KOPT-K1 (cell line): ENCODE data around the gene MS4A13.
"Not testable (repeated sequence)": the region's sequence is repeated elsewhere in the genome, so short reads cannot be mapped to it uniquely, and the experiment has no call there.

Experiments used
- H3K27ac ChIP-seq: fragments of 200-600 bp; sonication (generic); 2 replicates; pipeline ENCODE4 v1.5.1; 2016; ENCODE audit warnings: antibody characterized with exemption, mild to moderate bottlenecking, low read depth, low read length; ENCODE audit not compliant: poor library complexity, severe bottlenecking
- H3K36me3 ChIP-seq: fragments of 200-600 bp; sonication (generic); 2 replicates; pipeline ENCODE4 v1.5.1; 2017; ENCODE audit warnings: antibody characterized with exemption, mild to moderate bottlenecking, low read length, moderate library complexity; ENCODE audit not compliant: insufficient read depth
- H3K9me3 ChIP-seq: fragments of 200-600 bp; sonication (generic); 2 replicates; pipeline ENCODE4 v1.5.1; 2017; ENCODE audit warnings: antibody characterized with exemption, low read length, mild to moderate bottlenecking; ENCODE audit not compliant: insufficient read depth, poor library complexity, severe bottlenecking

MS4A13 gene

GRCh38 chr11:60515144-60515855, at the start of gene MS4A13:
TSS of gene MS4A13 (plus strand) at chr11:60515392. CDS start at chr11:60518084, 2,692 bp downstream.
- H3K9me3 ChIP-seq: no peaks in the 10 kb centered on the region
- no peaks in the 10 kb centered on the region for H3K36me3 ChIP-seq
- no peak within 1 kb of the TSS for H3K27ac ChIP-seq

DNA sequence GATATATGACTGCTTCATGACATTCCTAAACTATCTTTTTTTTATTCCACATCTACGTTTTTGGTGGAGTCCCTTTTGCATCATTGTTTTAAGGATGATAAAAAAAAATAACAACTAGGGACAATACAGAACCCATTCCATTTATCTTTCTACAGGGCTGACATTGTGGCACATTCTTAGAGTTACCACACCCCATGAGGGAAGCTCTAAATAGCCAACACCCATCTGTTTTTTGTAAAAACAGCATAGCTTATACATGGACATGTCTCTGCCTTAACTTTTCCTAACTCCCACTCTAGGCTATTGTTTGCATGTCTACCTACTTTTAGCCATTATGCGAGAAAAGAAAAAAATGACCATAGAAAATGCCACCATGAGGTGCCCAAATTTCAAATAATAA, 46.4 kb upstream of the MS4A13 start:
- Histone ChIP-seq H3K9me3 (no peaks in the 10 kb centered on the region), H3K27ac (no peak overlapping the region), H3K36me3 (no peaks in the 10 kb centered on the region)

GRCh38 chr11:60469723-60470122, 45.5 kb upstream of the MS4A13 start:
- Histone ChIP-seq H3K36me3 (no peaks in the 10 kb centered on the region), H3K9me3 (no peaks in the 10 kb centered on the region), H3K27ac (no peak overlapping the region)

DNA sequence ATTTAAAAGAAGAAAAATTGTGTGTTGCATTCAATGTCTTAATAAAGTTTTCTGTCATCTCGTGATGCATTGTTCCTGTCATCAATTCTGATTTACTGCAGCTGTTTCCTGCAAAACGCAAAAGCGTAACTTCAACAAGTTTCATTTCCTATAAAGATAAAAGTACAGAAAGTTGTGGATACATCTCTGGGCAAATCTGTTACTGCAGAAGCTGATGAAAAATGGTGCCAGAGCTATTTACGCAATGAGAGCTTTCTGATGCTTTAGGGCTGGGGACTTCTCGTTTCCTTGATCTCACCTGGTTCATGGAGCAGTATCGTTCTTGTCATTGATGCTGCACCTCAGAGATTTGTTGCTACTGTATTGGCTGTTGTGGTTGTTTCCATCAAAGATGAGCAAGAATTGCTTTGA, 38.2 kb upstream of the MS4A13 start:
- H3K36me3 ChIP-seq: no peaks in the 10 kb centered on the region
- H3K27ac ChIP-seq: no peak overlapping the region
- no peaks in the 10 kb centered on the region for H3K9me3 ChIP-seq

DNA sequence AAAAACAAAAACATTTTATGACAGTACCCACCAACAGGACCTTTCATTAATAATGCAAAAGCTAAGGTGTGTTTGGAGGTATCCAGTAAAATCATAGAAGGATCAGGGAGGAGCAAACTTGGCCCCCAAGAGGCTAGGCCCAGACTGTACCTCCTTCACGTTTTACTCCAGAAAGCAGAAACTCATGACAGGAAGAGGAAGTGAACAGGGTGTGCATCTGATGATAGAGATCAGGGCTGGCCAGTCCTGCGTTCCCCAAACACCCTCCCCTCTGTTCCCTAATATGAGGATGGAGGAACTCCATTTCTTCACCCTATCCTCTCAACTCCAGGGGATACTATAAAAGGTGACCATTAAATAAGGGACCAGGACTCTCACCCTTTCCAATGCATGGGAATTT, 32.8 kb upstream of the MS4A13 start:
- no peaks in the 10 kb centered on the region for H3K9me3 ChIP-seq
- H3K36me3 ChIP-seq: no peaks in the 10 kb centered on the region
- H3K27ac ChIP-seq: no peak overlapping the region

- no peaks in the 10 kb centered on the region for H3K36me3 ChIP-seq
- H3K27ac ChIP-seq: no peak overlapping the region
- no peaks in the 10 kb centered on the region for H3K9me3 ChIP-seq
Observed at GRCh38 chr11:60485987-60486386, 29.2 kb upstream of the MS4A13 start.

GRCh38 chr11:60492488-60493009, 22.6 kb upstream of the MS4A13 start, which contains the start of gene MS4A12:
TSS of gene MS4A12 (plus strand) at chr11:60492778. CDS start at chr11:60497319, 4,541 bp downstream.
- Histone ChIP-seq H3K36me3 (no peaks in the 10 kb centered on the region), H3K27ac (no peak within 1 kb of the TSS)

DNA sequence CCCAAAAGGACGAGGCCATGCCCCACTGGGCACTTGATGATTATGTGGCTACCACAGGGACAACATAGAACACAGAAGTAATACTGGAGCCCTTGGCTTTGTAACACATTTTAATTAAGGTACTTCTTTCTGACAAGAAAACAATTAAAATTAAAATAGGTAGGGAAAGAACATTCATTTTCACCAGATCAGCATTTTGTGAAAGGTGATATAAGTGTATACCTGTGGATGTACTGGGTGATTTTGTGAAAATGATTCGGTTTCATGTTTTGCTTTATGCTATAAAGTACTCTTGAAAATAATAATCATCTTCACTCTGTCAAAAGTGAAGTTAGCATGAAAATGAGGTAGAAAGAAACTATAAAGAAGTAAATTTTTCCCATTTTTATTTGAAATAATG, 21.7 kb upstream of the MS4A13 start:
- Histone ChIP-seq H3K9me3 (no peaks in the 10 kb centered on the region), H3K27ac (no peak overlapping the region), H3K36me3 (no peaks in the 10 kb centered on the region)

More at GRCh38 chr11:60492488-60493009, 22.6 kb upstream of the MS4A13 start, which contains the start of gene MS4A12:
- no peaks in the 10 kb centered on the region for H3K9me3 ChIP-seq

- Histone ChIP-seq H3K9me3 (no peaks in the 10 kb centered on the region), H3K36me3 (no peaks in the 10 kb centered on the region), H3K27ac (no peak overlapping the region)
Observed at GRCh38 chr11:60498399-60498798, 16.8 kb upstream of the MS4A13 start.

GRCh38 chr11:60498853-60499252, 16.3 kb upstream of the MS4A13 start:
- no peaks in the 10 kb centered on the region for H3K36me3 ChIP-seq
- H3K27ac ChIP-seq: no peak overlapping the region
- H3K9me3 ChIP-seq: no peaks in the 10 kb centered on the region

DNA sequence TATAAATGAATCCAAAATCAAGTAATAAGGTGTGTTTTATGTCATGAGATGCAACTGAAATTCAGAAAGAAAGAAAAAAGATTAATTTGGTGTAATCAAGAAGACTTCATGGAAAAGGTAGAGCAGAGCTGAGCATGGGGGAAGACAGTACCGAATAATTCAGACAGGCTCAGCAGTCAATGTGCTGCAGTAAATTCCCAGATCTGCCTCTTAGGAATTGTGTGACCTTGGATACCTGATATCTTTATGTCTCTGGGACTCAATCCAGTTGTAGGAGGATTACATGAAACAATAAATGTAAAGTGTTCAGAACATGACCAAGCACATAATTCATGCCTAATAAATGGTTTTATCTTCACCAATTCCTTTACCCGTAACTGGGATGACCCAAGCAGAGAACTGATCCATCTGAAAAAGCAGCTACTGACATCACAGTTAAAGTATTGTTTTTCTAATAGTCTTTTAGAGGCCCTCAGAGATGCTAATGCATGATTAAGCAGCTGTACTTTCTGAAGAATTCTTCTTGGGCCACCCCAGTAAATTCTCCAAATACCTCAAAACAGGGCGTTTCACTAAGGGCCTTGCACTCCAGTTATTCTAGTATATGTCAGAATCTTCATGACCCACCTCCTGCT, 14.8 kb upstream of the MS4A13 start:
- no peak overlapping the region for H3K27ac ChIP-seq

GRCh38 chr11:60502221-60502775, 12.9 kb upstream of the MS4A13 start:
- Histone ChIP-seq H3K36me3 (no peaks in the 10 kb centered on the region), H3K9me3 (no peaks in the 10 kb centered on the region), H3K27ac (no peak overlapping the region)

More for the DNA sequence above, 14.8 kb upstream of the MS4A13 start:
- no peaks in the 10 kb centered on the region for H3K9me3 ChIP-seq
- H3K36me3 ChIP-seq: no peaks in the 10 kb centered on the region

DNA sequence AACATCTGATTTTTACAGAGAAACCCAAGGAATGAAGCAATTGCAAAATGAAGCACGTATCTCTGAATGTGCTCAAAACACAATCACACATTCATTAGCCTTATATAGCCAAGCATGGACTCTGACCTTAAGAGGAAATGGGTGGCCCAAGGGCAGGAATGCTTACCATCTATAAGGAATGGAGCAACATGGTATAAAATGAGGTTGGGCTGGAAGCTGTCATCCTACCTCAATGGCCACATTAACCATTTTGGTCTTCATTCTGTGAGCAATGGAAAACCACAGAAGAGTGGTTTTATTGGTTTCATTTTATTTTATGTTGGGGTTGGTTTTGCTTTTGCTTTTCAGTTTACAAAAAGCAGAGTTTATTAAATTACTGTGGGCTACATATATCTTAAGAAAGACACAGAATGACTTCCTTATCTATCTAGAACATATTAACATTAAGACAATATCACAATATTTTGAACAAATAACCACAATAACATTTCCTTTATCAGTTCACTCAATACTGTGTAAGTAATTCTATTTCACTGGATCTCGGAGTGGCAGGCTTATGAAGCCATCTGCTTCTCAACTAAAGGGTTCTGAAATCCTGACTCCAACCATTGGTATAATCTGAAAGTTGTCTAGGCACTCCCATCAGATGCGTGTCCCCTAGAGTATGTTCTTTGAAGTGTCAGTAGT, 10.8 kb upstream of the MS4A13 start:
- Histone ChIP-seq H3K27ac (no peak overlapping the region), H3K36me3 (no peaks in the 10 kb centered on the region), H3K9me3 (peaks cover 4% of the 10 kb centered on the region)

GRCh38 chr11:60509609-60510008, 5.6 kb upstream of the MS4A13 start:
- H3K36me3 ChIP-seq, H3K9me3 ChIP-seq, H3K27ac ChIP-seq: not testable (repeated sequence)

DNA sequence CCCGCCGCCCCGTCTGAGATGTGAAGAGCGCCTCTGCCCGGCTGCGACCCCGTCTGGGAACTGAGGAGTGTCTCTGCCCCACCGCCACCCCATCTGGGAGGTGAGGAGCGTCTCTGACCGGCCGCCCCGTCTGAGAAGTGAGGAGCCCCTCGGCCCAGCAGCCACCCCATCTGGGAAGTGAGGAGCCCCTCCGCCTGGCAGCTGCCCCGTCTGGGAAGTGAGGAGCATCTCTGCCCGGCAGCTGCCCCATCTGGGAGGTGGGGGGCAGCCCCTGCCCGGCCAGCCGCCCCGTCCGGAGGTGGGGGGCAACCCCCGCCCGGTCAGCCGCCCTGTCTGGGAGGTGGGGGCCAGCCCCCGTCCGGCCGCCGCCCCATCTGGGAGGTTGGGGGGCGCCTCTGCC, 5.0 kb upstream of the MS4A13 start:
- not testable (repeated sequence) for H3K9me3 ChIP-seq, H3K36me3 ChIP-seq, H3K27ac ChIP-seq
